Measurements from ENCODE around the gene CD3G.
"Not testable (repeated sequence)": the region's sequence is repeated elsewhere in the genome, so short reads cannot be mapped to it uniquely, and the experiment has no call there.

GRCh38 chr11:118308995-118309528 is 35.1 kb upstream of the CD3G start:
- not testable (repeated sequence) for TF ChIP-seq CTCF (conservative IDR thresholded peaks at IDR 0.05; ENCODE audit: low read depth, low read length); POLR2A (IDR thresholded peaks at IDR 0.05; ENCODE audit: low read depth, low read length); MXI1 (IDR thresholded peaks at IDR 0.05; ENCODE audit: borderline replicate concordance, low read depth, low read length)

Data from IMR-90 (cell line).